T-cell (primary cell): ENCODE data around the gene BCAP29. TPM values are rescaled to one million over a fixed set of nuclear protein-coding genes. Genes with fewer than 3 reads are reported as not detected.

Experiments
- ATAC-seq, 4 experiments: fragments of 200-7000 bp in 3 of 4; fragments of 150-1000 bp in 1 of 4; cut with Tn5 transposase; replicated peaks in 1 of 4; 1 replicate in 3 of 4; 2 replicates in 1 of 4; pipeline ENCODE4 v1.10.0; 2021; ENCODE audit warnings: moderate library complexity in 3 of 4, mild to moderate bottlenecking in 2 of 4, moderate number of reproducible peaks in 1 of 4
- CTCF ChIA-PET, 2 donors: fragments of 300-600 bp; sonication (Branson Sonifier 250); formaldehyde crosslinking; loops; one replicate each; lab custom pipeline; 2022; ENCODE audit warnings: antibody characterized with exemption in 2 of 2; lab: Charles Lee
- POLR2A ChIA-PET, 2 donors: fragments of 300-600 bp; sonication (Branson Sonifier 250); formaldehyde crosslinking; loops; one replicate each; lab custom pipeline; 2022; ENCODE audit warnings: antibody characterized with exemption in 2 of 2; lab: Charles Lee
- DNase-seq, 35 experiments: peaks; one replicate each; pipeline versions ENCODE4 v3.0.0 to v3.0.0-alpha.2; 2013 to 2023
- H3K27ac ChIP-seq: one replicate; pipeline ENCODE4 v1.5.1; 2013; ENCODE audit warnings: low read length
- H3K27me3 ChIP-seq, 2 experiments: replicated peaks in 1 of 2; 1 replicate in 1 of 2; 2 replicates in 1 of 2; pipeline versions ENCODE4 v1.6.1 to v1.7.0; 2013; ENCODE audit warnings: low read length in 1 of 2, mixed read lengths in 1 of 2; ENCODE audit not compliant: control insufficient read depth in 2 of 2, insufficient read depth in 2 of 2; ENCODE audit errors: extremely low read depth in 1 of 2
- H3K36me3 ChIP-seq, 2 donors: 1 replicate in 1 of 2; 2 replicates in 1 of 2; pipeline versions ENCODE4 v1.6.1 to v1.7.0; 2013; ENCODE audit warnings: low read length in 1 of 2; ENCODE audit not compliant: control insufficient read depth in 2 of 2, insufficient read depth in 1 of 2; ENCODE audit errors: extremely low read depth in 1 of 2
- H3K4me1 ChIP-seq, 2 experiments: 1 replicate in 1 of 2; 2 replicates in 1 of 2; pipeline versions ENCODE4 v1.6.1 to v1.7.0; 2013; ENCODE audit warnings: low read length in 2 of 2, mixed read lengths in 1 of 2; ENCODE audit not compliant: insufficient read depth in 2 of 2, control insufficient read depth in 1 of 2; ENCODE audit errors: extremely low read depth in 1 of 2
- H3K4me3 ChIP-seq, 2 donors: 1 replicate in 1 of 2; 2 replicates in 1 of 2; pipeline versions ENCODE4 v1.5.1 to v1.7.0; 2013; ENCODE audit warnings: mild to moderate bottlenecking in 2 of 2, low read length in 1 of 2, moderate library complexity in 1 of 2; ENCODE audit not compliant: control insufficient read depth in 1 of 2; ENCODE audit errors: extremely low read depth in 1 of 2
- H3K9me3 ChIP-seq: 2 replicates; pipeline ENCODE4 v1.7.0; 2013
- H3K27ac Mint-ChIP-seq, 2 donors: one replicate each; pipeline ENCODE4 v1.8.0; 2020 to 2021; ENCODE audit warnings: mild to moderate bottlenecking in 2 of 2, mixed read lengths in 2 of 2
- H3K27me3 Mint-ChIP-seq, 2 donors: one replicate each; pipeline ENCODE4 v1.8.0; 2021 to 2022; ENCODE audit warnings: mixed read lengths in 2 of 2
- H3K36me3 Mint-ChIP-seq: one replicate; pipeline ENCODE4 v1.8.0; 2021; ENCODE audit warnings: mixed read lengths
- H3K4me1 Mint-ChIP-seq, 3 donors: one replicate each; pipeline ENCODE4 v1.8.0; 2020 to 2022; ENCODE audit warnings: mixed read lengths in 3 of 3, mild to moderate bottlenecking in 1 of 3
- H3K4me3 Mint-ChIP-seq, 3 donors: one replicate each; pipeline ENCODE4 v1.8.0; 2020 to 2022; ENCODE audit warnings: mild to moderate bottlenecking in 3 of 3, mixed read lengths in 3 of 3, moderate library complexity in 3 of 3
- H3K9me3 Mint-ChIP-seq, 3 donors: one replicate each; pipeline ENCODE4 v1.8.0; 2020 to 2022; ENCODE audit warnings: mixed read lengths in 3 of 3
- WGBS: methylation state at CpG from one replicate; pipeline ENCODE4 v1.1.5; 2013; ENCODE audit warnings: missing lambda C conversion rate; ENCODE audit not compliant: insufficient coverage; 5-methylcytosine and 5-hydroxymethylcytosine counted together
- total RNA-seq, 35 experiments: library from RNA in 6 of 35; stranded (reverse) in 6 of 35; fragments of 120-200 nt in 1 of 35; gene quantifications; one replicate each; pipeline versions ENCODE4 v1.2.1 to v1.2.4 and lab custom pipeline; 2013 to 2026

Gene BCAP29
- total RNA-seq, 5 donors from 2014 or later (not counting 1 experiment from before 2014, with no cell fraction given): 12.5 to 17.5 (median 15.9) TPM

GRCh38 chr7:107597953-107598352 is 17.9 kb downstream of the BCAP29 start:
- no peak overlapping the region for H3K27ac Mint-ChIP-seq
- no peaks in the 10 kb centered on the region for H3K9me3 Mint-ChIP-seq
- Histone ChIP-seq H3K4me3 (no peak overlapping the region), H3K36me3 (peaks cover 0 to 15% of the 10 kb centered on the region in 2 donors), H3K4me1 (no peaks in the 10 kb centered on the region), H3K9me3 (no peaks in the 10 kb centered on the region), H3K27me3 (no peaks in the 10 kb centered on the region), H3K27ac (no peak overlapping the region)
- no peak for ATAC-seq
- no peak overlapping the region for H3K4me3 Mint-ChIP-seq
- CTCF ChIA-PET: no interaction called here
- no peaks in the 10 kb centered on the region for H3K27me3 Mint-ChIP-seq
- no peaks in the 10 kb centered on the region for H3K4me1 Mint-ChIP-seq
- H3K36me3 Mint-ChIP-seq: peaks cover 36% of the 10 kb centered on the region
- POLR2A ChIA-PET: no interaction called here
- no CpG with 5 or more reads among the region's 4 CpGs for WGBS
- no peak for DNase-seq

GRCh38 chr7:107599262-107599661 is 19.2 kb downstream of the BCAP29 start:
- no peaks in the 10 kb centered on the region for H3K4me1 Mint-ChIP-seq
- CTCF ChIA-PET: no interaction called here
- H3K9me3 ChIP-seq: no peaks in the 10 kb centered on the region
- ATAC-seq (no peak), DNase-seq (no peak)
- H3K4me1 ChIP-seq: no peaks in the 10 kb centered on the region
- H3K4me3 Mint-ChIP-seq: no peak overlapping the region
- no CpG with 5 or more reads among the region's 1 CpG for WGBS
- no peak overlapping the region for H3K4me3 ChIP-seq
- H3K27ac ChIP-seq: no peak overlapping the region
- H3K27me3 Mint-ChIP-seq: no peaks in the 10 kb centered on the region
- H3K36me3 Mint-ChIP-seq: peaks cover 30% of the 10 kb centered on the region
- no peaks in the 10 kb centered on the region for H3K9me3 Mint-ChIP-seq
- POLR2A ChIA-PET: interaction anchor here in 1 of 2 donors (0.7 kb wide), 1 partner anchor 76 kb away, joined by 3 read pairs; no protein-coding TSS in a partner anchor
- H3K27ac Mint-ChIP-seq: no peak overlapping the region
- H3K36me3 ChIP-seq: peaks cover 0 to 15% of the 10 kb centered on the region in 2 donors
- H3K27me3 ChIP-seq: no peaks in the 10 kb centered on the region

DNA sequence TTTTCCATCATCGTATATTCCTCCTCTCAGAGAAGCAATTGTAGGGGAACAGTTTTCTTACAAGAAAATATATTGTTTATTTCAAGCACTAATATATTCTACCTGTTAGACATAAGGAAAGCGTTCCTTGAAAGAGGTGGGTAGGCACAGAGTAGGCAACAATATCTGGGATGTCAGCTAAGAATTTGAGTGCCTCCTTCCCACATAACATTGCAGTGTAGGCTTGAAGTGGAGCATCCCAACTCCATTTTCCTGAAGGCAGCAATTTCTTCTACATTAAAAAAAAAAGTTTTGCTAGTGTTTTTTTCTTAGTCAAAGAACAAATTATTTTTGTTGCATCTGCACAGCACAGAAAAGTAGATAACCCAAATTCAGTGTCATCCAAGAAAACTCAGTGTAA is 20.8 kb downstream of the BCAP29 start:
- no peaks in the 10 kb centered on the region for H3K4me1 Mint-ChIP-seq

DNA sequence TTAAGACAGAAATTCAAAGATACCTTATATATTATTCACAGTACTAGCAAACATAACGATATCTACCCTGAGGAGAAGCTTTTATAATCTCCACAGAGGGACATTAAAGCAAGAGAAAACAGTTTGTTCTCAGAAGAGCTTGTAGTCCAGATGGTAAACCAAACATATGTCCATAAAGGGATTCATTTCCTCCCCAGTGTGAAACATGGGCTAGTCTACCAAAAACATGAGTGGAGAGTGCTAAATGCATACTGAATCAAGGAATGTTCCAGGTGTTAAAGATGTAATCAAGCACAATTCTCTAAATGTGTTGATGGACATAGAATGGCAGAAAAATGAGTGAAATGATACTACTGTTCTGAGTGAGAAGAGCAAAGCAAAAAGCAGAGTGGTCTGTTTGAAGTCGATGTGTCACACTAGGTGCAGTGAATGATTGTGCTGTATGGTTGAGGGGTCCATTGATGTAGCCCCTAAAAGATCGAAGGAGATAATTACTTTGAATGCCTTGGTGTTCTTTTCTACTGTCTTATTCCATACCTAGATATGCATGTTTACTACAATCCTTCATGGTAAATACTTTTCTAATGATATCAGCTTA is 25.3 kb downstream of the BCAP29 start:
- Histone ChIP-seq H3K4me1 (no peaks in the 10 kb centered on the region), H3K9me3 (no peaks in the 10 kb centered on the region), H3K27me3 (no peaks in the 10 kb centered on the region), H3K4me3 (no peak overlapping the region), H3K27ac (no peak overlapping the region), H3K36me3 (peaks cover 0 to 8% of the 10 kb centered on the region in 2 donors)
- no peak for DNase-seq
- Mint-ChIP-seq H3K4me3 (no peak overlapping the region), H3K27me3 (no peaks in the 10 kb centered on the region), H3K36me3 (peaks cover 35% of the 10 kb centered on the region), H3K9me3 (no peaks in the 10 kb centered on the region), H3K27ac (no peak overlapping the region), H3K4me1 (no peaks in the 10 kb centered on the region)
- ATAC-seq: no peak
- 80% methylated on average over 1 of the region's 3 CpGs for WGBS
- CTCF ChIA-PET: interaction anchor here in 1 of 2 donors (0.5 to 1.3 kb wide), 3 partner anchors 42 to 270 kb away, joined by 3 to 5 read pairs (median 3); partner anchors contain the start of genes COG5 and DUS4L
- POLR2A ChIA-PET: no interaction called here

More for the DNA sequence above, 20.8 kb downstream of the BCAP29 start:
- H3K27ac Mint-ChIP-seq: no peak overlapping the region
- H3K4me1 ChIP-seq: no peaks in the 10 kb centered on the region
- H3K27ac ChIP-seq: no peak overlapping the region
- DNase-seq (no peak), ATAC-seq (no peak)
- no peaks in the 10 kb centered on the region for H3K27me3 Mint-ChIP-seq
- peaks cover 0 to 4% of the 10 kb centered on the region in 2 donors for H3K36me3 ChIP-seq
- H3K36me3 Mint-ChIP-seq: peaks cover 26% of the 10 kb centered on the region
- POLR2A ChIA-PET: no interaction called here
- H3K4me3 Mint-ChIP-seq: no peak overlapping the region
- WGBS: no CpG with 5 or more reads among the region's 2 CpGs
- H3K9me3 Mint-ChIP-seq: no peaks in the 10 kb centered on the region
- H3K27me3 ChIP-seq: no peaks in the 10 kb centered on the region
- H3K9me3 ChIP-seq: no peaks in the 10 kb centered on the region
- CTCF ChIA-PET: interaction anchor here in 1 of 2 donors (1.0 kb wide), 1 partner anchor 93 kb away, joined by 4 read pairs; no protein-coding TSS in a partner anchor
- no peak overlapping the region for H3K4me3 ChIP-seq

- H3K4me1 ChIP-seq: no peaks in the 10 kb centered on the region
- no peaks in the 10 kb centered on the region for H3K9me3 Mint-ChIP-seq
- peaks cover 28% of the 10 kb centered on the region for H3K36me3 Mint-ChIP-seq
- WGBS: no CpG with 5 or more reads among the region's 1 CpG
- H3K9me3 ChIP-seq: no peaks in the 10 kb centered on the region
- H3K27ac ChIP-seq: no peak overlapping the region
- H3K36me3 ChIP-seq: peaks cover 0 to 8% of the 10 kb centered on the region in 2 donors
- no peak for ATAC-seq
- ChIA-PET CTCF (interaction anchor here in 1 of 2 donors (0.5 to 1.3 kb wide), 2 partner anchors 30 to 43 kb away, joined by 4 to 5 read pairs; partner anchors contain the start of genes COG5 and DUS4L), POLR2A (interaction anchor here (0.6 to 0.7 kb wide), 3 partner anchors 182 to 541 kb away, joined by 3 to 6 read pairs (median 4); no protein-coding TSS in a partner anchor)
- no peaks in the 10 kb centered on the region for H3K27me3 ChIP-seq
- H3K27ac Mint-ChIP-seq: no peak overlapping the region
- H3K4me3 Mint-ChIP-seq: no peak overlapping the region
- no peaks in the 10 kb centered on the region for H3K27me3 Mint-ChIP-seq
- DNase-seq: no peak
- H3K4me3 ChIP-seq: no peak overlapping the region
- no peaks in the 10 kb centered on the region for H3K4me1 Mint-ChIP-seq
These were observed 26.3 kb downstream of the BCAP29 start for GRCh38 chr7:107606303-107606702.

GRCh38 chr7:107609811-107610261 is 29.8 kb downstream of the BCAP29 start:
- Histone ChIP-seq H3K27ac (no peak overlapping the region), H3K4me3 (no peak overlapping the region), H3K9me3 (no peaks in the 10 kb centered on the region), H3K36me3 (peaks cover 0 to 17% of the 10 kb centered on the region in 2 donors), H3K27me3 (no peaks in the 10 kb centered on the region), H3K4me1 (no peaks in the 10 kb centered on the region)
- H3K9me3 Mint-ChIP-seq: no peaks in the 10 kb centered on the region
- DNase-seq (no peak), ATAC-seq (no peak)
- H3K36me3 Mint-ChIP-seq: peaks cover 45% of the 10 kb centered on the region
- 100% methylated on average over 1 of the region's 4 CpGs for WGBS
- no peak overlapping the region for H3K4me3 Mint-ChIP-seq
- no peaks in the 10 kb centered on the region for H3K27me3 Mint-ChIP-seq
- ChIA-PET CTCF (no interaction called here), POLR2A (interaction anchor here in 1 of 2 donors (0.6 kb wide), 1 partner anchor 79 kb away, joined by 17 read pairs; no protein-coding TSS in a partner anchor)
- H3K4me1 Mint-ChIP-seq: no peaks in the 10 kb centered on the region
- H3K27ac Mint-ChIP-seq: no peak overlapping the region
